ENCODE data around the gene FNDC11. TPM values are rescaled to one million over a fixed set of nuclear protein-coding genes. Genes with fewer than 3 reads are reported as not detected.

Gene FNDC11
- total RNA-seq, 1 experiment from 2014 or later: 2.5 TPM

GRCh38 chr20:63519668-63520503 is 34.1 kb upstream of the FNDC11 start:
- Histone ChIP-seq H3K18ac (ENCODE audit: insufficient read length, low read depth, low read length) (peak overlapping the region; percentile 39), H3K14ac (ENCODE audit: insufficient read depth, low read length) (peak overlapping the region; percentile 78), H2BK15ac (ENCODE audit: low read depth, low read length) (no peak overlapping the region), H3K9ac (ENCODE audit: extremely low read depth, insufficient read length, low read length) (peak overlapping the region; percentile 51), H3K79me1 (ENCODE audit: insufficient read depth, low read depth, low read length, poor library complexity, severe bottlenecking) (peaks cover 4% of the 10 kb centered on the region), H4K5ac (ENCODE audit: insufficient read length, low read depth, low read length) (peak overlapping the region; percentile 64), H3K4me2 (ENCODE audit: insufficient read depth, insufficient read length, low read length) (peak overlapping the region; percentile 72), H3K56ac (ENCODE audit: insufficient read length, low read depth, low read length) (no peak overlapping the region), H2BK20ac (ENCODE audit: low read depth, low read length, poor library complexity, severe bottlenecking) (no peak overlapping the region), H3K9me3 (ENCODE audit: control insufficient read depth, low read depth, low read length) (no peaks in the 10 kb centered on the region), H4K91ac (ENCODE audit: insufficient read length, low read depth, low read length) (no peak overlapping the region), H4K8ac (replicated peaks; ENCODE audit: insufficient read length, low read depth, low read length) (no peak overlapping the region), H3K4ac (ENCODE audit: low read depth, low read length) (no peak overlapping the region), H2AFZ (ENCODE audit: low read length) (no peak overlapping the region), H2BK120ac (ENCODE audit: low read depth, low read length, poor library complexity, severe bottlenecking) (no peak overlapping the region), H3K27ac (ENCODE audit: insufficient read length, low read depth, low read length) (no peak overlapping the region), H4K20me1 (ENCODE audit: control insufficient read depth, insufficient read depth, insufficient read length) (no peaks in the 10 kb centered on the region), H3K4me1 (ENCODE audit: insufficient read depth, low read length) (no peaks in the 10 kb centered on the region; the same call in 1 of the 2 replicates), H3K23ac (ENCODE audit: insufficient read length, low read depth, low read length) (no peak overlapping the region), H3K27me3 (ENCODE audit: insufficient read depth, low read length) (no peaks in the 10 kb centered on the region), H3K23me2 (ENCODE audit: insufficient read length, low read depth, low read length, poor library complexity, severe bottlenecking) (peaks cover 10% of the 10 kb centered on the region), H2BK5ac (ENCODE audit: insufficient read length, low read length) (no peak overlapping the region), H3T11ph (ENCODE audit: low read length) (no peak overlapping the region), H3K79me2 (ENCODE audit: insufficient read depth, low read length) (no peaks in the 10 kb centered on the region; the same call in 1 of the 2 replicates), H2AK5ac (ENCODE audit: insufficient read length, low read length) (no peak overlapping the region), H2BK12ac (ENCODE audit: insufficient read length, low read depth, low read length) (no peak overlapping the region)
- Mint-ChIP-seq H3K9me3 (peaks cover 7 to 17% of the 10 kb centered on the region in 2 experiments; a peak in 4 of 5 replicates), H3K4me3 (peak overlapping the region; percentile 63 to 85), H3K27ac (peak overlapping the region in 1 of 3 experiments; percentile 52; a peak in 1 of 7 replicates), H3K27me3 (ENCODE audit: low read depth) (peaks cover 15% of the 10 kb centered on the region), H3K4me1 (peaks cover 2 to 25% of the 10 kb centered on the region in 2 experiments; a peak in 3 of 4 replicates), H3K36me3 (ENCODE audit: insufficient read depth in 1 of 3, low read depth in 3 of 3) (peaks cover 20 to 49% (median 24%) of the 10 kb centered on the region in 3 experiments; a peak in 6 of 7 replicates)
- WGBS (ENCODE audit: extremely low coverage, insufficient read length, low lambda C conversion rate): no CpG with 5 or more reads among the region's 72 CpGs
- DNase-seq: peak; percentile 80
- peak; percentile 41; the same call in 2 of the 3 replicates for TF ChIP-seq CTCF (conservative IDR thresholded peaks at IDR 0.05)
